IMR-90 (cell line): Measurements from ENCODE around the gene FOXM1. TPM values are rescaled to one million over a fixed set of nuclear protein-coding genes. Genes with fewer than 3 reads are reported as not detected.
A peak's percentile ranks its signal among the peaks of the same experiment; 100 is the strongest.

Experiments
- ATAC-seq: fragments of 200-7000 bp; cut with Tn5 transposase; 2 replicates; pipeline ENCODE4 v1.9.1; 2020; ENCODE audit warnings: low read depth, mild to moderate bottlenecking, moderate library complexity
- BruUV-seq: library from RNA; stranded (reverse); fragments of 400-500 nt; replicated peaks from 2 replicates; lab custom pipeline; 2021; lab: Mats Ljungman, UMichigan
- CTCF ChIA-PET: fragments of 300-600 bp; formaldehyde crosslinking; extraction: SDS; loops from one replicate; lab custom pipeline; 2021; ENCODE audit warnings: antibody characterized with exemption; lab: Yijun Ruan, JAX
- POLR2A ChIA-PET: fragments of 300-600 bp; sonication (Branson Sonifier 250); formaldehyde crosslinking; loops from one replicate; lab custom pipeline; 2022; ENCODE audit warnings: antibody characterized with exemption; ENCODE audit not compliant: unreplicated experiment; lab: Charles Lee
- DNase-seq: peaks from one replicate; pipeline ENCODE4 v3.0.0; 2013
- H2AFZ ChIP-seq: replicated peaks from 2 replicates; pipeline ENCODE3; 2013; ENCODE audit warnings: low read length, mild to moderate bottlenecking; ENCODE audit not compliant: poor library complexity
- H2AK5ac ChIP-seq: 2 replicates; pipeline ENCODE4 v1.6.1; 2013; ENCODE audit warnings: low read depth, low read length, inconsistent platforms
- H2AK9ac ChIP-seq: replicated peaks from 2 replicates; pipeline ENCODE3; 2013; ENCODE audit warnings: mild to moderate bottlenecking, low read depth, low read length, moderate library complexity; ENCODE audit not compliant: poor library complexity
- H2BK120ac ChIP-seq: 2 replicates; pipeline ENCODE4 v1.6.1; 2013; ENCODE audit warnings: low read depth, low read length, inconsistent platforms
- H2BK15ac ChIP-seq: 3 replicates; pipeline ENCODE4 v1.6.1; 2013; ENCODE audit warnings: low read depth, low read length, inconsistent platforms
- H2BK20ac ChIP-seq: 2 replicates; pipeline ENCODE4 v1.6.1; 2013; ENCODE audit warnings: low read depth, mild to moderate bottlenecking, inconsistent platforms, low read length, moderate library complexity
- H2BK5ac ChIP-seq: 2 replicates; pipeline ENCODE4 v1.6.1; 2013; ENCODE audit warnings: mild to moderate bottlenecking, low read depth, low read length, inconsistent platforms; ENCODE audit not compliant: poor library complexity, severe bottlenecking
- H3K14ac ChIP-seq: replicated peaks from 2 replicates; pipeline ENCODE4 v1.6.1; 2013; ENCODE audit warnings: low read depth, low read length, inconsistent platforms
- H3K18ac ChIP-seq: 2 replicates; pipeline ENCODE4 v1.6.1; 2013; ENCODE audit warnings: low read depth, low read length, control low read depth
- H3K23ac ChIP-seq: 2 replicates; pipeline ENCODE4 v1.6.1; 2013; ENCODE audit warnings: low read depth, low read length, inconsistent platforms
- H3K27ac ChIP-seq: 2 replicates; pipeline ENCODE4 v1.5.1; 2013; ENCODE audit warnings: mild to moderate bottlenecking, control low read depth, low read length; ENCODE audit not compliant: insufficient read depth
- H3K27me3 ChIP-seq: 2 replicates; pipeline ENCODE4 v1.6.1; 2013; ENCODE audit warnings: low read length; ENCODE audit not compliant: control insufficient read depth, insufficient read depth
- H3K36me3 ChIP-seq: 2 replicates; pipeline ENCODE4 v1.6.1; 2013; ENCODE audit warnings: low read length, mixed read lengths; ENCODE audit not compliant: control insufficient read depth, insufficient read depth
- H3K4ac ChIP-seq: 2 replicates; pipeline ENCODE4 v1.6.1; 2013; ENCODE audit warnings: low read depth, low read length, inconsistent platforms
- H3K4me1 ChIP-seq: 2 replicates; pipeline ENCODE4 v1.6.1; 2013; ENCODE audit warnings: low read length, mixed read lengths; ENCODE audit not compliant: control insufficient read depth, insufficient read depth
- H3K4me2 ChIP-seq: 2 replicates; pipeline ENCODE4 v1.6.1; 2013; ENCODE audit warnings: low read depth, mild to moderate bottlenecking, control low read depth, low read length, moderate library complexity
- H3K4me3 ChIP-seq: 2 replicates; pipeline ENCODE4 v1.5.1; 2013; ENCODE audit warnings: low read depth, mild to moderate bottlenecking, control low read depth, low read length, moderate library complexity; ENCODE audit not compliant: insufficient read depth
- H3K56ac ChIP-seq: 2 replicates; pipeline ENCODE4 v1.6.1; 2013; ENCODE audit warnings: low read length, inconsistent platforms; ENCODE audit not compliant: insufficient read depth; ENCODE audit errors: extremely low read depth
- H3K79me1 ChIP-seq, 2 experiments: 2 replicates each; pipeline ENCODE4 v1.6.1; 2013; ENCODE audit warnings: low read length in 2 of 2, inconsistent platforms in 1 of 2, low read depth in 1 of 2
- H3K9ac ChIP-seq: 2 replicates; pipeline ENCODE4 v1.6.1; 2013; ENCODE audit warnings: low read depth, low read length, control low read depth
- H3K9me1 ChIP-seq: 2 replicates; pipeline ENCODE4 v1.6.1; 2013; ENCODE audit warnings: low read length, inconsistent platforms; ENCODE audit not compliant: insufficient read depth
- H3K9me3 ChIP-seq: 2 replicates; pipeline ENCODE4 v1.6.1; 2013; ENCODE audit warnings: low read length; ENCODE audit not compliant: control insufficient read depth, insufficient read depth
- H4K20me1 ChIP-seq: 2 replicates; pipeline ENCODE4 v1.6.1; 2013; ENCODE audit warnings: low read length, inconsistent platforms; ENCODE audit not compliant: insufficient read depth
- H4K5ac ChIP-seq: 2 replicates; pipeline ENCODE4 v1.6.1; 2013; ENCODE audit warnings: mild to moderate bottlenecking, low read depth, low read length, control low read depth
- H4K8ac ChIP-seq, 2 experiments: 2 replicates each; pipeline ENCODE4 v1.6.1; 2013; ENCODE audit warnings: low read depth in 2 of 2, low read length in 2 of 2, control low read depth in 1 of 2, inconsistent platforms in 1 of 2
- H4K91ac ChIP-seq: 2 replicates; pipeline ENCODE4 v1.6.1; 2013; ENCODE audit warnings: low read depth, low read length, inconsistent platforms; ENCODE audit not compliant: insufficient read depth
- BHLHE40 ChIP-seq: fragments of 150-350 bp; IDR thresholded peaks from 2 replicates; pipeline ENCODE4 v1.6.1; 2016; ENCODE audit warnings: mild to moderate bottlenecking, low read depth, low read length
- CEBPB ChIP-seq: IDR thresholded peaks from 2 replicates; pipeline ENCODE4 v1.6.1; 2012; ENCODE audit warnings: low read depth, low read length, improper control_type of control experiment
- CTCF ChIP-seq: conservative IDR thresholded peaks from 2 replicates; pipeline ENCODE4 v1.5.1; 2012; ENCODE audit warnings: mild to moderate bottlenecking, low read depth, low read length, improper control_type of control experiment
- ELK1 ChIP-seq: fragments of 150-350 bp; IDR thresholded peaks from 2 replicates; pipeline ENCODE4 v1.6.1; 2016; ENCODE audit warnings: low read depth, mild to moderate bottlenecking, low read length, moderate library complexity, borderline replicate concordance
- FOS ChIP-seq: fragments of 150-350 bp; IDR thresholded peaks from 2 replicates; pipeline ENCODE4 v1.6.1; 2016; ENCODE audit warnings: low read depth, low read length
- MAZ ChIP-seq: IDR thresholded peaks from 2 replicates; pipeline ENCODE4 v1.6.1; 2012; ENCODE audit warnings: low read depth, mild to moderate bottlenecking, low read length, improper control_type of control experiment, moderate library complexity, borderline replicate concordance
- MXI1 ChIP-seq: IDR thresholded peaks from 2 replicates; pipeline ENCODE4 v1.6.1; 2012; ENCODE audit warnings: low read depth, mild to moderate bottlenecking, low read length, moderate library complexity, borderline replicate concordance
- NFE2L2 ChIP-seq: fragments of 150-350 bp; IDR thresholded peaks from 2 replicates; pipeline ENCODE4 v1.6.1; 2016; ENCODE audit warnings: low read depth, mild to moderate bottlenecking, low read length
- POLR2A ChIP-seq: IDR thresholded peaks from 2 replicates; pipeline ENCODE4 v1.6.1; 2012; ENCODE audit warnings: mild to moderate bottlenecking, low read depth, low read length
- RAD21 ChIP-seq: IDR thresholded peaks from 2 replicates; pipeline ENCODE4 v1.6.1; 2012; ENCODE audit warnings: low read length, improper control_type of control experiment
- RCOR1 ChIP-seq: IDR thresholded peaks from 2 replicates; pipeline ENCODE4 v1.6.1; 2012; ENCODE audit warnings: mild to moderate bottlenecking, low read length, improper control_type of control experiment; ENCODE audit not compliant: insufficient replicate concordance
- RFX5 ChIP-seq: IDR thresholded peaks from 2 replicates; pipeline ENCODE4 v1.8.0; 2012; ENCODE audit warnings: low read depth, mild to moderate bottlenecking, low read length, moderate library complexity
- SMC3 ChIP-seq: fragments of 150-350 bp; IDR thresholded peaks from 2 replicates; pipeline ENCODE4 v1.6.1; 2016; ENCODE audit warnings: low read depth, mild to moderate bottlenecking, antibody characterized with exemption, low read length, moderate library complexity
- USF2 ChIP-seq: fragments of 150-350 bp; IDR thresholded peaks from 2 replicates; pipeline ENCODE4 v1.6.1; 2017; ENCODE audit warnings: mild to moderate bottlenecking, antibody characterized with exemption, low read length, low read depth
- WGBS, 2 experiments: methylation state at CpG; one replicate each; pipeline versions ENCODE4 v1.1.5 to v1.1.7; 2013; ENCODE audit warnings: missing lambda C conversion rate in 2 of 2; ENCODE audit not compliant: insufficient read length in 1 of 2; ENCODE audit errors: extremely low coverage in 2 of 2; 5-methylcytosine and 5-hydroxymethylcytosine counted together
- dilution Hi-C: fragments of 300-500 bp; cut with HindIII; formaldehyde crosslinking; loops from one replicate; pipeline ENCODE4 v1.14.3; 2018; ENCODE audit warnings: low sequenced_read_pairs; ENCODE audit not compliant: unreplicated experiment
- in situ Hi-C: fragments of 300-500 bp; cut with MboI; formaldehyde crosslinking; loops from 3 replicates; pipeline ENCODE4 v1.14.3; 2019; ENCODE audit warnings: low sequenced_read_pairs, inconsistent platforms, mixed read lengths
- intact Hi-C: fragments of 100-400 bp; cut with micrococcal nuclease; formaldehyde crosslinking; loops from 2 replicates; pipeline ENCODE4 v1.10.0; 2022
- polyA plus RNA-seq, 3 experiments: library from polyadenylated mRNA; depleted of rRNA; stranded (reverse); fragments of >200 nt; gene quantifications; 2 replicates each; pipeline ENCODE4 v1.2.3, GENCODE V29; 2012; ENCODE audit warnings: low replicate concordance in 1 of 3
- total RNA-seq: library from RNA; depleted of rRNA; stranded (reverse); fragments of >200 nt; gene quantifications from 2 replicates; pipeline ENCODE4 v1.2.3, GENCODE V29; 2012

The FOXM1 gene
- total and polyA plus RNA-seq, 2 of the 4 experiments (the other 2 are of a cell fraction), result 14.9 to 29.3 TPM

- in situ Hi-C loops, result loop anchor here (10.0 kb wide), 1 partner anchor 177 kb away; no protein-coding TSS in a partner anchor
- no peak overlapping the region for H4K8ac ChIP-seq
- H2AK5ac ChIP-seq, result no peak overlapping the region
- H3K36me3 ChIP-seq, result peaks cover 6% of the 10 kb centered on the region
- ATAC-seq (no peak), DNase-seq (no peak)
- no peaks in the 10 kb centered on the region for H3K9me1 ChIP-seq
- H3K79me1 ChIP-seq, result no peaks in the 10 kb centered on the region
- ChIA-PET POLR2A (interaction anchor here (0.7 kb wide), 1 partner anchor 30 kb away, joined by 5 read pairs; no protein-coding TSS in a partner anchor), CTCF (no interaction called here)
- TF ChIP-seq MAZ, result no peak
- no peak for TF ChIP-seq CEBPB
- no peak for TF ChIP-seq FOS
- TF ChIP-seq RAD21, result no peak
- no peak for TF ChIP-seq USF2
- TF ChIP-seq CTCF, result no peak
- no peak for TF ChIP-seq NFE2L2
- no peak for TF ChIP-seq RFX5
- no peak for TF ChIP-seq MXI1
- no peak for TF ChIP-seq RCOR1
- TF ChIP-seq ELK1, result no peak
- TF ChIP-seq SMC3, result no peak
- no peak for TF ChIP-seq BHLHE40
- TF ChIP-seq POLR2A, result no peak
- no peak overlapping the region for H2BK5ac ChIP-seq
- no peak overlapping the region for H3K23ac ChIP-seq
- dilution Hi-C loops, result no loop called here
- BruUV-seq, result TSS peak; percentile 32
- H3K14ac ChIP-seq, result no peak overlapping the region
- intact Hi-C loops, result no loop called here
- no peak overlapping the region for H3K9ac ChIP-seq
- no peaks in the 10 kb centered on the region for H3K27me3 ChIP-seq
- H2AFZ ChIP-seq, result no peak overlapping the region
- no peaks in the 10 kb centered on the region for H4K20me1 ChIP-seq
- H3K4me1 ChIP-seq, result no peaks in the 10 kb centered on the region
- no peak overlapping the region for H3K56ac ChIP-seq
- H4K91ac ChIP-seq, result no peak overlapping the region
- no peak overlapping the region for H2BK20ac ChIP-seq
- H4K5ac ChIP-seq, result no peak overlapping the region
- H3K9me3 ChIP-seq, result no peaks in the 10 kb centered on the region
- no peak overlapping the region for H3K4me2 ChIP-seq
- no peak overlapping the region for H2BK120ac ChIP-seq
- H3K18ac ChIP-seq, result no peak overlapping the region
- no peak overlapping the region for H2BK15ac ChIP-seq
- WGBS, 2 experiments, result no CpG with 5 or more reads among the region's 7 CpGs
- H3K27ac ChIP-seq, result no peak overlapping the region
- no peak overlapping the region for H3K4me3 ChIP-seq
- no peak overlapping the region for H3K4ac ChIP-seq
- no peak overlapping the region for H2AK9ac ChIP-seq
Observed at GRCh38 chr12:2857576-2857975, 19.4 kb downstream of the FOXM1 start.
